ENCODE results near the gene CTRB1. TPM values are rescaled to one million over a fixed set of nuclear protein-coding genes. Genes with fewer than 3 reads are reported as not detected.

Gene CTRB1
- total RNA-seq, 4 donors from 2014 or later: not detected

DNA sequence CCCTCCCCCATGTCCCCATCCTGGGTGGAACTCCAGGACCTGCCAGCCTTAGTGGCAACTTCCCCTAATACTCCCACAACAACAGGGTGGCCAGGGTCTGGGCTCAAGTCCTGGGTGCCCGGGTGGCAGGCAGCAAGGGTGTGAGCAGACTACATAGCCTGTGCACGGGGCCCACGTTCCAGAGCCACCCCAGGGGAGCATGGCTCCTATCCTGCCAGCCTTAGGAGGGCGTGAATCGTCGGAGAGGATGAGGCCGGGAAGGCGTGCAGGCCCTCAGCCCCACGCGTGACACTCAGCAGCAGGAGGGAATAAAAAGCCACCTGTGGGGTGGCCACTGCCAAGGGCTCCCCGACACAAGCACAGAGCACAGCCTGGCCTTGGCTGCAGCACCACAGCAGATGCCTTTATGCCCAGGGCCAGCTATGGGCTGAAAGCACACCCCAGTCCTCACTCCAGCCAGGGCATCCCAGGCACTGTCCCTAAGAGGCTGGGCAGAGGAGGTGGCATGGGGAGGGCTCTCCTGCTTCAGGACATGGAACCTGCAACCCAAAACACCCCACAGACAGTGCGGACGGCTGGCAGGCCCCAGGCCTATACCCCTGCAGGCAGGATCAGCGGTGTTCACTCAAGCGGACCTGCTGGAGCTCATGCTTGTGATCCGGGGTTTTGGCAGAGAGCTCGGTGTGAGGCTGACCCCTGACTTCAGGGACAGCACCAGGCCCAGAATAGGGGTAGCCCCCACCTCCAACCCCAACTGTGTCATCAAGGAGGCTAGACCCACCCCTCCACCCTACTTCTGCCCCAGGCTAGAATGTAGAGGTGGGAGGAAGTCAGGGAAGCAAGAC, 30.0 kb downstream of the CTRB1 start:
- H3K4me1 ChIP-seq: peaks cover 93% of the 10 kb centered on the region
- no peak overlapping the region for H3K4me3 ChIP-seq

DNA sequence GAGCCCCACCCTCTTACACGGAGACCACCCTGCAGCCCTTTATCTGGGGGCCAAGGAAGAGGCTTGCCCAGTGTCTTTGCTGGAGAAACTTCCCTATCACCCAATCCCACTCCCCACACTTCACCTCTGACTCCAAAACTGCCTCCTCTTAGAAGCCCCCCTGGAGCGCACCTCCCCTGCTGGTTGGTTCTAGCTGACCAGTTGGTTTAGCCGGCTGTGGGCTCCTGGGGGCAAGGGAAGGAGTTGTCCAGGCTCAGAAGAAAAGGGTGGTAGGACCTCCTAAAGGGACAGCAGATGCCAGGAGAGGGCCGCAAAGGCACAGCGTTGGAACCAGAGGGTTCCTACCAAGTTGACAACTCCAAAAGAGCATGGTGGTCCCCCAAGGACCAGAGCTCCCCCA, 30.7 kb downstream of the CTRB1 start:
- Histone ChIP-seq H3K27me3 (no peaks in the 10 kb centered on the region), H3K4me3 (peak overlapping the region; percentile 82), H3K36me3 (no peaks in the 10 kb centered on the region), H3K9me3 (no peaks in the 10 kb centered on the region), H3K4me1 (peaks cover 93% of the 10 kb centered on the region), H3K27ac (peak overlapping the region; percentile 90)
- no peak for DNase-seq (ENCODE audit: low spot score in 2 of 2)
- TF ChIP-seq POLR2A (IDR thresholded peaks at IDR 0.05): no peak
- TF ChIP-seq POLR2AphosphoS5 (IDR thresholded peaks at IDR 0.05): no peak
- TF ChIP-seq, protein P1, sequence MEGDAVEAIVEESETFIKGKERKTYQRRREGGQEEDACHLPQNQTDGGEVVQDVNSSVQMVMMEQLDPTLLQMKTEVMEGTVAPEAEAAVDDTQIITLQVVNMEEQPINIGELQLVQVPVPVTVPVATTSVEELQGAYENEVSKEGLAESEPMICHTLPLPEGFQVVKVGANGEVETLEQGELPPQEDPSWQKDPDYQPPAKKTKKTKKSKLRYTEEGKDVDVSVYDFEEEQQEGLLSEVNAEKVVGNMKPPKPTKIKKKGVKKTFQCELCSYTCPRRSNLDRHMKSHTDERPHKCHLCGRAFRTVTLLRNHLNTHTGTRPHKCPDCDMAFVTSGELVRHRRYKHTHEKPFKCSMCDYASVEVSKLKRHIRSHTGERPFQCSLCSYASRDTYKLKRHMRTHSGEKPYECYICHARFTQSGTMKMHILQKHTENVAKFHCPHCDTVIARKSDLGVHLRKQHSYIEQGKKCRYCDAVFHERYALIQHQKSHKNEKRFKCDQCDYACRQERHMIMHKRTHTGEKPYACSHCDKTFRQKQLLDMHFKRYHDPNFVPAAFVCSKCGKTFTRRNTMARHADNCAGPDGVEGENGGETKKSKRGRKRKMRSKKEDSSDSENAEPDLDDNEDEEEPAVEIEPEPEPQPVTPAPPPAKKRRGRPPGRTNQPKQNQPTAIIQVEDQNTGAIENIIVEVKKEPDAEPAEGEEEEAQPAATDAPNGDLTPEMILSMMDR (IDR thresholded peaks at IDR 0.05): no peak
- 58% methylated on average over 5 of the region's 5 CpGs for WGBS

More for the DNA sequence above, 30.0 kb downstream of the CTRB1 start:
- H3K27ac ChIP-seq: peak overlapping the region; percentile 90
- no peaks in the 10 kb centered on the region for H3K36me3 ChIP-seq
- no peaks in the 10 kb centered on the region for H3K9me3 ChIP-seq
- WGBS: 39% methylated on average over 12 of the region's 17 CpGs
- no peaks in the 10 kb centered on the region for H3K27me3 ChIP-seq
- TF ChIP-seq, protein P1 (IDR thresholded peaks at IDR 0.05): no peak
- TF ChIP-seq POLR2AphosphoS5 (IDR thresholded peaks at IDR 0.05) (no peak), EP300 (IDR thresholded peaks at IDR 0.05) (no peak), POLR2A (IDR thresholded peaks at IDR 0.05) (no peak)
- DNase-seq (ENCODE audit: low spot score in 2 of 2): no peak

DNA sequence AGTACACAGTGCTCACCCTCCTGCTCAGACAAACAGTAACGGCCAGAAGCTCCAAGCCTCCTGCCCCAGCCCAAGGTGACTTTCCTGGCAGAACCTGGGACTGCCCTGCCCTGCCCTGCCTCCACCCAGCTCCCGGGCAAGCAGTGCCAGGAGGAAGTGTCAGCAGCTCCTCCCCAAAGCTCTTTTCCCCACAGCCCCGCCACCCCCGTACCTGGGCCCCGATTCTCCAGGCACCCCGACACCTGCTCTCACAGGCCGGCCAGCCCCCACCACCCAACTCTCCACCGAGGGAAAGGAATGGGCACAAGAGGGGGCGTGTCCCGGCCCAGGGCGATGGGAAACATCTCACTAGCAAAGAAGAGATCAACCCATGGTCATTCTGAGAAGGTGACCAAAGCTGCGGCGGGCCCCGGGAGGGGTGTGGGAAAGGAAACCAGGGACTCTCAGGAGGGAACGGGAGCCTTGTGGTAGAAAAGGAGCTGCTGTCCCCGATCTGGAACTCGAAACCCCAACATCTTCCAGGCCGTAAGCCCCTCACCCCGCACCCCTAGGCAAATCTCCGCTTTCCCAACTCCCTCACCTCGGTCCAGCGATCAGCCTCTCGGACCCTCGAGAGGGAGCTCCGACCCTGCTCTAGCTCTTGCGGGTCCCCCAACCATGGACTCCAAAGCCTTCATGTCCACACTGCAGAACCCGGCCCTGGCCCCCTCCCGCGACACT, 31.5 kb downstream of the CTRB1 start:
- no peak for TF ChIP-seq POLR2A (IDR thresholded peaks at IDR 0.05)
- TF ChIP-seq POLR2AphosphoS5 (IDR thresholded peaks at IDR 0.05): no peak
- no peak for TF ChIP-seq EP300 (IDR thresholded peaks at IDR 0.05)
- TF ChIP-seq, protein P1 (IDR thresholded peaks at IDR 0.05): no peak
- no peak for DNase-seq (ENCODE audit: low spot score in 2 of 2)
- 5% methylated on average over 23 of the region's 29 CpGs for WGBS
- H3K36me3 ChIP-seq: no peaks in the 10 kb centered on the region
- no peaks in the 10 kb centered on the region for H3K9me3 ChIP-seq
- peak overlapping the region; percentile 90 for H3K27ac ChIP-seq
- H3K4me1 ChIP-seq: peaks cover 93% of the 10 kb centered on the region
- H3K27me3 ChIP-seq: no peaks in the 10 kb centered on the region
- H3K4me3 ChIP-seq: peak overlapping the region; percentile 82

DNA sequence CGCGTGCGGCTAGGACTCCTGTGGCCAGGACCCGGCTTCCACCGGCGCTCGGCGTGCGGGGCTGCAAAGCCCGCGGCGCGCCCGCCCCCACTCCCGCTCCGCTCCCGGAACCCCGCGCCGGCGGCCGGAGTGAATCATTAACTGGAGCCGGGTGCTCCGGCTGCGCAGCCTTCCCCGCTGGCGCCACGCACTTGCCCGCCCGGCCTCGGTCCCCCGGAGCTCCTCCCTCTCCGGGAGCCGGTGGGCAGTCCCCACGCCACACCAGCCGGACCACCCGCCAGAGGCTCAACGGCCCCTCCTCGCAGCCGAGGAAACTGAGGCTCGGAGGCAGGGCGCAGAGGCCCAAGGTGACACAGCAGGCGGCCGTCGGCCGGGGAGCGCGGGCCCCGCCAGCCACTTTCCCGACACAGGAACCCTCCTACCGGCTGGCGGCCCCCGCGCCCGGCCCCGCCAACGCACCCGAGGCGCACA, 32.1 kb downstream of the CTRB1 start:
- Histone ChIP-seq H3K27me3 (no peaks in the 10 kb centered on the region), H3K27ac (peak overlapping the region; percentile 90), H3K4me1 (peaks cover 93% of the 10 kb centered on the region), H3K36me3 (no peaks in the 10 kb centered on the region), H3K9me3 (no peaks in the 10 kb centered on the region), H3K4me3 (peak overlapping the region; percentile 82)
- DNase-seq (ENCODE audit: low spot score in 2 of 2): no peak
- 3% methylated on average over 8 of the region's 59 CpGs for WGBS
- TF ChIP-seq, protein P1 (IDR thresholded peaks at IDR 0.05): no peak
- no peak for TF ChIP-seq POLR2AphosphoS5 (IDR thresholded peaks at IDR 0.05)
- no peak for TF ChIP-seq POLR2A (IDR thresholded peaks at IDR 0.05)
- no peak for TF ChIP-seq EP300 (IDR thresholded peaks at IDR 0.05)
